Esophagus squamous epithelium (tissue), 4 donors: ENCODE data around the gene TSHR.

Experiments
- POLR2A ChIP-seq, 4 donors: fragments of 450-650 bp; IDR thresholded peaks; one replicate each; pipeline ENCODE4 v1.6.1; 2017; ENCODE audit warnings: antibody characterized with exemption in 4 of 4, mild to moderate bottlenecking in 4 of 4, moderate library complexity in 3 of 4
- TF ChIP-seq, protein P1 (sequence below), 6 experiments: fragments of 450-650 bp in 4 of 6; fragments of 200-600 bp in 2 of 6; sonication (generic) in 2 of 6; IDR thresholded peaks; one replicate each; pipeline ENCODE4 v1.5.1; 2016 to 2019; ENCODE audit warnings: antibody characterized with exemption in 6 of 6, mild to moderate bottlenecking in 4 of 6, moderate library complexity in 4 of 6

DNA sequence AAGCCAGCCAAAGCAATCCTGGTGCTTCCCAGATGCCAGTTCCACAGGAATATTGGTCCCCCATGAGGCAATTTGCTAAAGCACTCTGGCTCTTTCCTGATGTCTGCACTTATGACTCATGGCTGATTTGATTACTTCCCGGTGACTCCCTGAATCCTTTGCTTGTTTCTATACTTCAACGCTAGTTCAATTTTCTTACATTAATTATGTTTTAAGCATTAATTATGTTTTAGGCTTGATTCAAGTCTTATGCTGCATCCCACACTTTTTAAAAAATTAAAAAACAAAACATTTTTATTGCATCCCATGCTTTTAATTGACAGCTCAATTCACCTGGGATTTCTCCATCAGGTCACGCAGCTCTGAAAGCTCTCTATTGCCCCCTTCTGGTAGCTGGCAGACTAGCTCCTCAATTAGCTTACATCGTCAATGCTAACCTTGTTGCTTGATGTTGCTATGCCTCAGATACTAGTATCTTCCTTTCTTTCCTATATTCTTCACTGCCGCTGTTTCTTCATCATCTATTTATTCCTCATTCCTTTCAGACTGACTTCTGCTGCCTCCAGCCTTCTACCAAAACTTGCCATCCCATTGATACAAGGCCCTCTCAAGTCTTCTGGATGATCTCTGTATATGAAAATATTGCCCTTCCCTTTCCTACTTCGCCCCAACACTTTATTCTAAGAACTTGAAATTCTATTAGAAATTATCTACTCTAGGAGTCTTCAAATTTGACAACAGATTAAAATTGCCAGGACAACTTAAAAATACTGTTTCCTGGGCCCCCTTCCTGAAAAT, 32.0 kb downstream of the TSHR start:
- TF ChIP-seq, protein P1, sequence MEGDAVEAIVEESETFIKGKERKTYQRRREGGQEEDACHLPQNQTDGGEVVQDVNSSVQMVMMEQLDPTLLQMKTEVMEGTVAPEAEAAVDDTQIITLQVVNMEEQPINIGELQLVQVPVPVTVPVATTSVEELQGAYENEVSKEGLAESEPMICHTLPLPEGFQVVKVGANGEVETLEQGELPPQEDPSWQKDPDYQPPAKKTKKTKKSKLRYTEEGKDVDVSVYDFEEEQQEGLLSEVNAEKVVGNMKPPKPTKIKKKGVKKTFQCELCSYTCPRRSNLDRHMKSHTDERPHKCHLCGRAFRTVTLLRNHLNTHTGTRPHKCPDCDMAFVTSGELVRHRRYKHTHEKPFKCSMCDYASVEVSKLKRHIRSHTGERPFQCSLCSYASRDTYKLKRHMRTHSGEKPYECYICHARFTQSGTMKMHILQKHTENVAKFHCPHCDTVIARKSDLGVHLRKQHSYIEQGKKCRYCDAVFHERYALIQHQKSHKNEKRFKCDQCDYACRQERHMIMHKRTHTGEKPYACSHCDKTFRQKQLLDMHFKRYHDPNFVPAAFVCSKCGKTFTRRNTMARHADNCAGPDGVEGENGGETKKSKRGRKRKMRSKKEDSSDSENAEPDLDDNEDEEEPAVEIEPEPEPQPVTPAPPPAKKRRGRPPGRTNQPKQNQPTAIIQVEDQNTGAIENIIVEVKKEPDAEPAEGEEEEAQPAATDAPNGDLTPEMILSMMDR (IDR thresholded peaks at IDR 0.05): peak; percentile 76 to 91 (median 90)
- TF ChIP-seq POLR2A (IDR thresholded peaks at IDR 0.05): no peak
